Stimulated activated CD4-positive, alpha-beta T cell treated with anti-CD3 and anti-CD28 coated beads, Interleukin-2, amount 100 ng/mL, for 24 hours (primary cell): Measurements from ENCODE around the gene NCS1.

Source experiments
- DNase-seq, 2 donors: peaks; one replicate each; pipeline ENCODE4 v3.0.0-alpha.2; 2020

NCS1 gene

DNA sequence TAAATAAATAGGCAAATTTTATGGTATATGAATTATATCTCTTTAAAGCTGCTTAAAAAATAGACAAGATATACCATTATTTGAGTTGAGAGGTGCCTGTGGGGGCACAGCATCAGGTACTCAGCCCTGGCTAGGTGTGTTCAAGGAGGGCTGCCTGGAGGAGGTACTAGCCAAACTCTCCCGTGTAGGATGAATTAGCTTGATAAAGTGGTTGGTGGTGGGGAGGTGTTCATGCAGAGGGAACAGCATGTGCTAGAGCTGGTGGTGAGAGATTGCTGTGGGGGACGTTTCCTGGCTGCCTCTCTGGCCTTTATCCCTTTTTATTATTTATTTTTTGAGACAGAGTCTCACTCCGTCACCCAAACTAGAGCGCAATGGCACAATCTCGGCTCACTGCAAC lies 23.2 kb upstream of the NCS1 start:
- DNase-seq: no peak

DNA sequence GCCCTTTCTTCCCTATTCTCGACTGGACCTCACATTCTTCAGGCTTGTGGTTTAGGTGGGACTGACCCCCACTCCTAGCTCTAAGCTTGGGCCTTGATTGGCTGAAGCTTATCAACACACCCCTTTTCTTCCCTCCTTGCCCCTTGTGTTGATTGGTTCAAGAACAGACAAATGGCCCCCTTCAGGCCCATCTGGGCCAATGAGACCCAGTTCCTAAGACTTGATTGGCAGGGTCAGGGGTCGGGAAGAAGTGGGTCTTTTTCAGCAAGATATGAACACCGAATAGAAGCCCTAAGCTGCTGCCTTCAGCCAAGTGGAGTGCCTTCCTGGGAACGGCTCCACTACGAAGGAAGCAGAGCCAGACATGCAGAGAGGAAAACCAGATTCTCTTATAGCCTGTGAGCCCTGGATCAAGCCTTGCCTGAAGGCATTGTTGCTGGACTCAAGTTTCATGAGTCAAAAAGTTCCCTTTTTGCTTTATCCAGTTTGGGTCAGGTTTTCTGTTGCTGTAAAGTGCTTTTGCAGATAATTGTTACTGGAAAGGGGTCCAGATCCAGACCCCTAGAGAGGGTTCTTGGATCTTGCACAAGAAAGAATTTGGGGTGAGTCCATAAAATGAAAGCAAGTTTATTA lies 22.4 kb upstream of the NCS1 start:
- DNase-seq: no peak

DNA sequence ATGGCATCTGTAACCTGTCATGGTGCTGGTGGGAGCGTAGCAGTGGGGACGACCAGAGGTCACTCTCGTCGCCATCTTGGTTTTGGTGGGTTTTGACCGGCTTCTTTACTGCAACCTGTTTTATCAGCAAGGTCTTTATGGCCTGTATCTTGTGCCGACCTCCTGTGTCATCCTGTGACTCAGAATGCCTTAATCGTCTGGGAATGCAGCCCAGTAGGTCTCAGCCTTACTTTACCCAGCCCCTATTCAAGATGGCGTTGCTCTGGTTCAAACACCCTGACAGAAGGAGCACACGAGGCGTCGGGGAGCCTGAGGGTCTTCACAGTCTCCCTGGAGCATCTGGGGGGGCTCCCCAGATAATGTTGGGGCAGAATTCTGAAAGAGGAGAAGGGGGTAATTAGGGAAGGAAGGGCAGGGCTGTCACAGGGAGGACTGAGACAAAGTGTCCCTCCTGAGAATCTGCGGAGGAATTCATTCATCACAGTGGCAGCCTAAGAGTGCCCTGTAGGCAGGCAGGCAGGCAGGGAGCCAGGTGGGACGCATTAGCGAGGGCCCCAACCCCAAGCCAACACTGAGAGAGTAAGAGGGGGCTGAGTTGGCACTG lies 21.3 kb upstream of the NCS1 start:
- no peak for DNase-seq

DNA sequence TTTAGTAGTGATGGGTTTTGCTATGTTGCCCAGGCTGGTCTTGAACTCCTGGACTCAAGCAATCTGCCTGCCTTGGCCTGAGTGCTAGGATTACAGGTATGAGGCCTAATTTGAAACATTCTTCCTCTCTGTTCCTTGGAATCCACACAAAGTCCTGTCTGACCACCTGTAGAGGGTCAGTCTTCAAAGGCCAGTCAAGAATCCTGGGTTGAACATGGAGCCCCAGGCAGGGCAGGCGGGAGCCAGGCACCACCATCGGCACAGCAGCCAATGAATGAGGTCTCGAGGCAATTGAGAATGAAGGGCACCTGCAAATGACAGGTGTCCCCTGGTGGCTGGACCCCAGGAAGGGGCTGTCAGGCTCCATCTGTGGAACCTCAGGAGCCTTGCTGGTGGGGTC lies 17.4 kb upstream of the NCS1 start:
- no peak for DNase-seq

DNA sequence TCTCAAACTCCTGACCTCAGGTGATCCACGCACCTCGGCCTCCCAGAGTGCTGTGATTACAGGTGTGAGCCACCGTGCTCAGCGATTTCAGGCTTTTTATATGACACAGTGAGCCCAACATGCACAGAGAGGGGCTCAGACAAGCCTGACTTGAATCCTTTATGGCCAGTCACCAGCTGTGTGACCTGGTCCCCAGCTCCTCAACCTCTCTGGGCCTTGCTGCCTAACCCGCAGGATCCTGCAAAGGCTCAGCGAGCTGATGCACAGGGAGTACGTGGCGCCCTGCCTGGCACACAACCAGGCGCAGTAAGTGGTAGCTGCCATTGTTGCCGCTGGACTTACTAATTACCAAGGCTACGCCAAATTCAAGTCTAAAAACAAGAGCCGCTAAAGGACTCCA lies 16.6 kb upstream of the NCS1 start:
- DNase-seq: no peak

DNA sequence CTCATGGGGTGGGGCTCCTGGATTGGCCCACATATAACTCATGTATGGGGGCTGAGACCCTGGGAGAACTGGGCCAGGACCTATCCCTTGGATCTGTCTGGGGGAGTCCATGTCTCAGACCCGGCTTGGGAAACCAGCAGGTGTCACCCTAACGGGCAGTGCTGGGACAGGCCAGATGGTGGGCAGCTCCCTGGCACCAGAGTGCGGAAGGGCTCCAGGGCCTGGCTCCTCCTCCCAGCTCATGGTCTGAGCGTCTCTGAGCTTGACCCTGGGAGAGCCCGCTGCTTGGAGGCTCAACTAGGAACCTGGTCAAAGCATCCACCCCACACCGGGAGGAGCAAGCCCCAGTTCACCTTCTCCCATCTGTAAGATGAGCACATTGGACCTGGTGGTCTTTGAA lies 15.5 kb upstream of the NCS1 start:
- no peak for DNase-seq

DNA sequence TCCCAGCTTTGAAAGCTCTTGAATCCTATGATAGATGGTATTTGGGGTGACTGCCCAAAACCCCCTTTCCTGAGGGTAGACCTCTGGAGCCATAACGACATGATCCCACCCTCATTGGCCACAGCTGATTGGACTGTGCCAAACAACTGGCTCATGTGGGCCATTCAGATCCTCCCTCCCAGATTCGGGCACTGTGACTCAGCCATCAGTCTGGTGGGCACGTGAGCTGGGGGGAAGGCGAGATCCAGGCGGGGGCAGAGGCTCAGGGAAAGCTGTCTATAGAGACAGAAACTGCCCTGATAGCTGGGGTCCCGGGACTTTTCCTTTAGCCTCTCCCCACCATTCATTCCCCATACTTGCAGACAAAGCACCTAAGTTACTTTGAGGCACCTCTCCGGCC lies 15.1 kb upstream of the NCS1 start:
- no peak for DNase-seq

DNA sequence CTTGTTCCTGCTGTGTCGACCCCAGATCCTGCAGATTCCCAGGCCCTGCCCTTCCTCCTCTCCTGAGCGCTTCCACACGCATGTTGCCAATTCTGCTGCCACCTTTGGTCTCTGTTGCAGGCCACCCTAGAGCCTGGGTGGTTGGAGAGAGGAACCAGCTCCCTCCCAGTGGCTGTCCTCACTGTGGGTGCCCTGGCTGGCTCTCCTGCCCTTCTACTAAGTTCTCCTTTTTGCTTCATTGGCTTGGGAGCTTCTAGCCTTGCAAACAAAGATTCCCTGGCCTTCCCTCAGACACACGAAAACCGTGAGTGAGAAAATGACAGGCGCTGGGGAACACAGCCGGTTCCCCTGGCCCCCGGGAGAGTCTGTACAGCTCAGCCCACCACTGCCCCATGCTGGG lies 14.2 kb upstream of the NCS1 start:
- DNase-seq: no peak

DNA sequence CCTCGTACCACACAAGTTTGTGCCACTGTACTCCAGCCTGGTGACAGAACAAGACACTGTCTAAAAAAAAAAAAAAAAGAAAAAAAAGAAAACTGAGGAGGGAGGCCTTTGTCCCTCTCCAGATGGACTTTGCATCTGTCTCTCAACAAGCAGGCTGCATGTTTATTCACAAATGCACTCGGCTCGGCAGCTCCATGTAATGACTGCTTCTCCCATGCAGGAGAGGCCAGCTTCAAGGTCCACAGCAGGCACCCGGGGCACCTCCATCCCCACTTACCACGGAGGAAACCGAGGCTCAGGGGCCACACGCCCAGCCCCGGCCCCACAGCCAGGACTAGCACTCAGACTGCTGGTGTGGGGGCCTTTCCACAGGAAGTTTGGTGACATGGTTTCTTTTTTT lies 13.1 kb upstream of the NCS1 start:
- no peak for DNase-seq

DNA sequence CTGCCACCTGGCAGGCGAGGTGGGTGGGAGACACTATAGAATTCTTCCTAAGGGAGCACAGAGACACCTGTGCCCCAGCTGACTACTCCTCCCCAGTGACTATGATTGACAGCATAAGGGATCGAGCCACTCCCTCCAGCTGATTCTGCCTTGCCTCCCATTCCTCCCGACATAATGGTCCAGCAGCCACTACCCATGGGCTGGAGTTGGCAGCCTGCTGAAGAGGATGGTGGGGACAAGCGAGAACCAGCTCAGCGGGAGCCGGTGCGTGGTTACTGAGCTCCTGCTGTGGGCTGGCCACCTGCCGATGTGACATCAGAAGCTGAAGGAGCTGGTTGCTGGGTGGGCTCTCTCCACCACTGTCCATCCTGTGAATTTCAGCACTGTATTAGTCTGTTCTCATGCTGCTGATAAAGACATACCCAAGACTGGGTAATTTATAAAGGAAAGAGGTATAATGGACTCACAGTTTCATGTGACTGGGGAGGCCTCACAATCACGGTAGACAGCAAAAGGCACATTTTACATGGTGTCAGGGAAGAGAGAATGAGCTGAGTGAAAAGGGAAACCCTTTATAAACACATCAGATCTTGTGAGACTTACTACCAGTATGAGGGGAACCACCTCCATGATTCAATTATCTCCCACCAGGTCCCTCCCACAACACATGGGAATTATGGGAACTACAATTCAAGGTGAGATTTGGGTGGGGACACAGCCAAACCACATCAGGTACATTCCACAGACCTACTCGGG lies 12.1 kb upstream of the NCS1 start:
- no peak for DNase-seq

DNA sequence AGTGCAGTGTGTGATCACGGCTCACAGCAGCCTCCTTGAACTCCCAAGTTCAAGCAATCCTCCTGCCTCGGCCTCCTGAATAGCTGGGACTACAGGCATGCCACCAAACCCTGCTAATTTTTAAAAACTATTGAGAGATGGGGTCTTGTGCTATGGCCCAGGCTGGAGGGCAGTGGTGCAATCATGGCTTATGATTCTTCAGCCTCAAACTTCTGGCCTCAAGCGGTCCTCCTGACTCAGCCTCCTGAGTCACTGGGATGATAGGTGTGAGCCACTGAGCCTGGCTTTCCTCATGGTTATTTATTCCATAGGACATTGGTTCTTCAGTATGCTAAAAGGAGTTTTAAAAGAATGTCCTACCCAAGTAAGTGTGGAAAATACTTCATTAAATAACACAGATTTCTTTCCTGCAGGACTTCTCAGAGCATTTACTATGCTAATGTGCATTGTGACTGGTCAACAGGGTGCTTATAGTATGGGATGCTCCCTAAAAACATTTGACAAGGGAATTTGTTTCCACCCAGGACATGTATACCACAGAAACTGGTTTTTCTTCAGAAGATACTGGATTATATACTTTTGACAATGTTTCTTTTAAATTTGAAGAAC lies 11.2 kb upstream of the NCS1 start:
- no peak for DNase-seq

DNA sequence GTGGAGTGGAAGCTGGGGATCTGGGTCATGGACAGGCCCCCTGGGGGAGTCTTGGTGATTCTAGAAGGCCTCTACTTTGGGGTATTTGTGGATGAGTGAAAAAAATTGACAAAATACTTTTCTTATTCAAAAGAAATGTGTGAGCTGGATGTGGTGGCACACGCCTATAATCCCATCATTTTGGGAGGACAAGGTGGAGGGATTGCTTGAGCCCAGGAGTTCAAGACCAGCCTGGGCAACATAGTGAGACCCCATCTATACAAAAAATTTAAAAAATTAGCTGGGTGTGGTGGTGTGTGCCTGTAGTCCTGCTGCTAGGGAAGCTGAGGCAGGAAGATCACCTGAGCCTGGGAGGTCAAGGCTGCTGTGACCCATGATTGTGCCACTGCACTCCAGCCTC lies 6.6 kb upstream of the NCS1 start:
- no peak for DNase-seq

DNA sequence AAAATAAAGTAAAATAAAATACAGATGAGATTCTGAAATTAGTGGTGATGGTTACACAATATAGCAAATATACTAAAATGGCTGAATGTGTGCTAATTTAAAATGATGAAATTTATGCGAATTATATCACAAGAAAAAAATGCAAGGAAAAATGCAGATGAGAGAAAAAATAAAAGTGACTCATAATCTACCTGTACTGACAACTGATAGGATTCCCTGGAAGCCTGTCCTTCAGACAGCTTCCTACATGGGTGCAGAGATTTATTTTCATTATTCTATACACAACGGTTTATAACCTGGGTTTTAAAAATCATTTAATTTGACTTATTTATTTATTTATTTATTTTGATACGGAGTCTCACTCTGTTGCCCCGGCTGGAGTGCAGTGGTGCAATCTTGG lies 5.8 kb upstream of the NCS1 start:
- DNase-seq: no peak

DNA sequence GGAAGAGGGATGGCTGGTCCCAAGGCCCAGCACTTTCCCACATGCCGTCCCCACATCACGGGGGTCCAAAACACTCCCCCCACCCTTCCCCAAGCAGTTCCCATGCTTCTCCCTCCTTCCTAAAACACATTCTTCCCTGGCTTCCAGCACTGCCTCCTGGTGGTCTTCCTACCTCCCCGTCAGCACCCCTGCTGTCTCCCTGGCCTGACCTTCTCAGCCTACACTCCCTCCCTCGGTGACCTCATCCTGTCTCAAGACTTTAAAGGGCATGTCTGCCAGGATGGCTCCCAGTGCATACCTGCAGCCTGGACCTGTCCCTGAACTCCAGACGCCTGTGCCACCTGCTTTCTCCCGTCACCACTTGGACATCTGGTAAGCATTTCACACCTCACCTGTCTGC lies 4.3 kb upstream of the NCS1 start:
- DNase-seq: no peak

DNA sequence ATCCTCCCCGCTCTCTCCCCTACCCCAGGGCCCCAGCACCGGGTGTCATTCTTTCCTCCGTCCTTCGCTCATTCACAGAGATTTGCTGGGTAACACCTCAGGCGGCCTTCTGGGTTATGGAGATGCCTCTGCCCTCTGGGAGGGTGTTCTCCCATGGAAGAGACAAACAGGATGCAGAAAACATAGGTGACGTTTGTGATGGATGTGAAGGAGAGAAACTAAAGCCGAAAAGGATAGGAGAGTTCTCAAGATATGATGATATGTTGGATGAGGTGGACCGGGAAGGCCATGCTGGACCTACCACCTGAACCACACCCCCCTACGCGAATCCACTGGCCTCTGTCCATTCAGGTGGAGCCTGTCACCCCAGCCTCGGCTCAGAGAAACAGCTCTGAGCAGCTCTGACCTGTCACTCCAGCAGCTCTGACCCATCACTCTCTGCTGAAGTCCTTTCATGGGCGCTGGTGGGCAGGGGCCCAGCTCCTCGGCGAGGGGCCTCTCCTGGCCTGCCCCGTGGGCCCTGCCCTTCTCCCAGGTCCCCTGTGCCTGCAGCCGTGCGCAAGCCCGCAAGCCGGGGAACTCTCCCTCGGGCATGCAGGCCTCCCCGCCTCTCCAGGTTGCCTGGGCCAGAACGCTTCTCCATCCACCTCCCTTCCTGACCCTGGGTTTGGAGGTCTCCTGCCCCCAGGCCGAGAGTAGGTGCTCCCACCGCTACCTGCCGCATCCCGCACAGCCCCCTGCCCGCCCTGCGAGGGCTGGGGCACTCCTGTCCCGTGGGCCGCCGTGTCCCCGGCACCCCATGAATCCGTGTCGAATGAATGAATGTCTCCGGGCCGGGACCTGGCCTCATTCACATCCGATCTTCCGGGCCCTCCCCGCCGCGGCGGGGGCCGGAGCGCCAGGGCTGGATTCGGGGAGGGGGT lies 717 bp upstream of the NCS1 start:
- DNase-seq: no peak

DNA sequence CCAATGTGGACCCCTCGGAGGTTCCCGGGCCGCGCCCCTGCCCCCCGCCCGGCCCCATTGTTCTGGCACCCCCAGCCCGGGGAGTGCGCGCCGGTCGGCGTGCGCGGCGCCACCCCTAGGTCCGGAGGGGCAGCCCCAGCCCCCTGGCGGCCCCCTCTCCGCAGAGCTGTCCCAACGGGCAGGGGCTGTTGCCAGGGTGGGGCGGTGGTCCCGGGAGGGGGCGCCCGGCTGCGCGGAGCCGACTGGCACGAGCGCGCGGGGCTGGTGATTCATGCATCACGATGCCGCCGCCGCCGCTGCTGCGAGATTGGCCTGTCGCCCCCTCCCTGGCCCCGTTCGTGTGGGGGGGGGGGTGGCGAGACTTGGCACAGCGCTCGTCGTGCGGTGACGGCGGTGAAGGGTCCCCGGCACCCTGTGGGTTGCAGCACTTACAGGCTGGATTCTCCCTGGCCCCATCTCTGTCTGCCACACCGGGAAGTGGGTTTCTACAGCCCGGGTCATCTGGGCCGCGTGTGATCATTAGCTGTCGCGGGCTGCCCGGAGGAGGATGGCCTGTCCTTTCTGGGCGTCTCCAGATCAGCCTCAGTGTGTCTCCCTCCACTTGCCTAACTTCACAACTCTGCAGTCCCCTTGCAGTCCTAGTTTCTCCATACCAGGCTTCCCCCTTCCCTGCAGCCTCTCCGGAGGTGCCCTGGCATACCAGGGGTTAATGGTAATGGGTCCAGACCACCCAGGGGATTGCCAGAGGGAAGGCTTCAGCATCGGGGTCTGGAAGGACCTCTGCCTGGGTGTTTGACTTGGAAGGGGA lies 858 bp downstream of the NCS1 start:
- peak; percentile 45 to 53 for DNase-seq

DNA sequence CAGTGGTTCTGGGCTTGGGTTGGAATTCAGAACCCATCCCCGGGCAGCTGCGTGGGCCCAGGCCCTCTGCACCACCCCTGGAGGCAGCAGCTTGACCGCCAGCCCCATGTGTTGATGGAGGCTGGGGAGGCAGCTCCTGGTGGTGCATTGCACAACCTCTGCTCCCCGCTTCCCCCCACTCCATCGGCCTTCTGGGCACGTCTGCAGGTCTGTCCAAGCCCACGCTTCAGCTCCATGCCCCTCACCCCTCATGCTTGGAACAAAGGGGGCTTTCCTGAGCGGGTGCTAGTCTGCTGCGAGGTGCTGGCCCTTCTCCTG lies 1.4 kb downstream of the NCS1 start:
- DNase-seq: no peak

DNA sequence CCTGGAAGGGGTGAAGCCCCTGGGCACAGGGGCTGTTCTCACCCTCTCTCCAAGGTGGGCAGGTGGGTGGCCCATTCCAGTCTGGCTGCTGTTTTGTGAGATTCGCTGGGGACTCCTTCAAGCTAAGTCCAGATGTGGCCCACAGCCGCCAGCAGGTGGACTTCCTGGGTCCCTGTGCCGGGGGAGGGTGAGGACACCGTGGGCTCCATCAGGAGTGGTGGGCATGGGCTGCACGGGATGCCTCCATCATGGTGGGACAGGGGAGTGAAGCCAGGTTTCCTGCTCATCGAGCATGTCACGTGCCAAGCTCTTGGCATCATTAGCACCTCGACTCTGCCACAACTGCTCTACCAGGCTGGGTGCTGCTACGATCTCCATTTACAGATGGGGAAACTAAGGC lies 1.8 kb downstream of the NCS1 start:
- no peak for DNase-seq

DNA sequence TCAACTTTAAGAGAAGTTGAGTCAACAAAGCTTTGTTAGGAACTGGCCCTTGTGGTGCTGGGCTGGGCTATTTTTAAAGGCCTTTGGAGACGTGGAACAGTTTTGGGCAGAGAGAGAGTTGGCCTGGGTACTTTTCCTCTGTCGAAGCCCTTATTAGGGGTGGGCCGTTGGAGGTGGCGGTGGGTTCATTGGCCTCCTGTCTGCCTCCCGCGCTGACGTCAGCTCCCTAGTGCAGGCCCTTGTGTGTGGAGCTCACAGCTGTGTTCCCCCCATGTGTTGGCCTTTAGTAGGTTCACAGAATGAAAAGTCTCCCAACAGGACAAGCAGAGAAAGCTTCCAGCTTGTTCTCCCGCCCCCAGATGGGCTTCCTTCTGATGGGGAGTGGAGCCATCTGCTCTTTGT lies 2.7 kb downstream of the NCS1 start:
- DNase-seq: no peak

DNA sequence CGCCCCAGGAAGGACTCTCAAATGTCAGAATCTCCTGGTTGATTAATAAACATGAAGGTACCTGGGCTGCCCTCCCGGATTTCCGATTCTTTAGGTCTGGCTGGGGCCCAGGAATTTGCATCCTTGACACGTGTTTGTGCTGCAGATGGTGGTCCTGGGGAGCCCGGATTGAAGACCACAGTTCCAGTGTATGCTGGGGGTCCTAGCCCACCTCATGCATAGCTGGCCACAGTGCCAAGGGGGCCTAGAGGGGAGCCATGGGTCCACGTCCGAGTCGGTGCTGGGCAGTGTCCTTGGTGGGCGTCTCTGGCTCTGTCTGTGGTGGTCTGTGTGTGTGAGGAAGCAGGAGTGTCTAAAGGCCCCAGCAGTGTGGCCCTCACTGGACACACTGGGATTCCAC lies 3.2 kb downstream of the NCS1 start:
- DNase-seq: no peak

DNA sequence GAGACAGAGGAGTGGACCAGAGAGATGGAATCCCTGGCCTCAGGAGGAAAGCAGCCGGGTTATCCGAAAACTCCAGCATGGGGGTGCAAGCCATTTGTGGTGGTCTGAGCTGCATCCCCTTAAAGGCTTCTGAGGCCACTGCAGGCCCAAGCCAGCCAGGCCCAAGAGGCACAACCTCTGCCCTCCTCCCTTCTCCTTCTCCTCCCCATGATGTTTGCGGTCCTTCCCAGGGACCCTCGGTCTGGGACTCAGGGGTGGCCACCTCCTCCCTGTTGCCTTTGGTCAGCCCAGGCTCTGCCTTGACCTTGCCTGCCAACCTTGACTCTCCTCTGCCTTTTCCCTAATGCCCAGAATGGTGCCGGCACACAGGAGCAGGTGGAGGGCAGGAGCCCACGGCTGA lies 4.6 kb downstream of the NCS1 start:
- DNase-seq: no peak
